ENCODE results near the gene PROSER3. TPM values are rescaled to one million over a fixed set of nuclear protein-coding genes. Genes with fewer than 3 reads are reported as not detected.

PROSER3 gene
- total and polyA plus RNA-seq, 8 donors, result 19.0 to 22.2 (median 21.0) TPM

GRCh38 chr19:35796645-35797542 lies 38.9 kb downstream of the PROSER3 start:
- Histone ChIP-seq H3K9me3 (no peaks in the 10 kb centered on the region), H3K36me3 (no peaks in the 10 kb centered on the region), H3K27ac (no peak overlapping the region), H3K27me3 (peaks cover 12 to 60% of the 10 kb centered on the region in 2 donors), H3K4me3 (no peak overlapping the region), H3K4me1 (no peaks in the 10 kb centered on the region)
- intact Hi-C loops (cut with DNase I), result no loop called here
- ATAC-seq, result no peak
- DNase-seq, result no peak
- TF ChIP-seq CTCF (IDR thresholded peaks at IDR 0.05), result no peak

- DNase-seq (peak in 2 of 4 donors; percentile 30 to 80), ATAC-seq (peak; percentile 44)
- intact Hi-C loops (cut with DNase I), result no loop called here
- no peak overlapping the region for H3K27ac ChIP-seq
- H3K4me1 ChIP-seq, result no peaks in the 10 kb centered on the region
- no peaks in the 10 kb centered on the region for H3K36me3 ChIP-seq
- H3K4me3 ChIP-seq, result no peak overlapping the region
- peaks cover 12 to 63% of the 10 kb centered on the region in 2 donors for H3K27me3 ChIP-seq
- H3K9me3 ChIP-seq, result no peaks in the 10 kb centered on the region
- TF ChIP-seq CTCF (IDR thresholded peaks at IDR 0.05), result no peak
Observed at GRCh38 chr19:35797663-35798062, 39.7 kb downstream of the PROSER3 start.

GRCh38 chr19:35801828-35802227 lies 43.9 kb downstream of the PROSER3 start:
- intact Hi-C loops (cut with DNase I), result no loop called here
- Histone ChIP-seq H3K36me3 (no peaks in the 10 kb centered on the region), H3K27ac (no peak overlapping the region), H3K4me3 (no peak overlapping the region), H3K9me3 (no peaks in the 10 kb centered on the region), H3K4me1 (peaks cover 0 to 6% of the 10 kb centered on the region in 2 donors), H3K27me3 (peaks cover 5 to 63% of the 10 kb centered on the region in 2 donors)
- no peak for TF ChIP-seq CTCF (IDR thresholded peaks at IDR 0.05)
- ATAC-seq (no peak), DNase-seq (no peak)

- Histone ChIP-seq H3K27ac (no peak overlapping the region), H3K9me3 (no peaks in the 10 kb centered on the region), H3K4me1 (peaks cover 0 to 6% of the 10 kb centered on the region in 2 donors), H3K4me3 (no peak overlapping the region), H3K36me3 (no peaks in the 10 kb centered on the region), H3K27me3 (peaks cover 0 to 31% of the 10 kb centered on the region in 2 donors)
- no peak for ATAC-seq
- no peak for TF ChIP-seq CTCF (IDR thresholded peaks at IDR 0.05)
- intact Hi-C loops (cut with DNase I), result no loop called here
- DNase-seq, result no peak
Observed at GRCh38 chr19:35805526-35806102, 47.6 kb downstream of the PROSER3 start.

- ATAC-seq, result no peak
- no peak overlapping the region for H3K27ac ChIP-seq
- no peaks in the 10 kb centered on the region for H3K36me3 ChIP-seq
Observed at GRCh38 chr19:35806597-35806996, 48.6 kb downstream of the PROSER3 start.

More at GRCh38 chr19:35806597-35806996, 48.6 kb downstream of the PROSER3 start:
- TF ChIP-seq CTCF (IDR thresholded peaks at IDR 0.05), result no peak
- no peak for DNase-seq
- no peak overlapping the region for H3K4me3 ChIP-seq
- intact Hi-C loops (cut with DNase I), result no loop called here
- no peaks in the 10 kb centered on the region for H3K9me3 ChIP-seq
- peaks cover 0 to 31% of the 10 kb centered on the region in 2 donors for H3K27me3 ChIP-seq
- peaks cover 0 to 6% of the 10 kb centered on the region in 2 donors for H3K4me1 ChIP-seq
